ENCODE results near the gene EDC3.
A peak's percentile ranks its signal among the peaks of the same experiment; 100 is the strongest.

Gene EDC3

DNA sequence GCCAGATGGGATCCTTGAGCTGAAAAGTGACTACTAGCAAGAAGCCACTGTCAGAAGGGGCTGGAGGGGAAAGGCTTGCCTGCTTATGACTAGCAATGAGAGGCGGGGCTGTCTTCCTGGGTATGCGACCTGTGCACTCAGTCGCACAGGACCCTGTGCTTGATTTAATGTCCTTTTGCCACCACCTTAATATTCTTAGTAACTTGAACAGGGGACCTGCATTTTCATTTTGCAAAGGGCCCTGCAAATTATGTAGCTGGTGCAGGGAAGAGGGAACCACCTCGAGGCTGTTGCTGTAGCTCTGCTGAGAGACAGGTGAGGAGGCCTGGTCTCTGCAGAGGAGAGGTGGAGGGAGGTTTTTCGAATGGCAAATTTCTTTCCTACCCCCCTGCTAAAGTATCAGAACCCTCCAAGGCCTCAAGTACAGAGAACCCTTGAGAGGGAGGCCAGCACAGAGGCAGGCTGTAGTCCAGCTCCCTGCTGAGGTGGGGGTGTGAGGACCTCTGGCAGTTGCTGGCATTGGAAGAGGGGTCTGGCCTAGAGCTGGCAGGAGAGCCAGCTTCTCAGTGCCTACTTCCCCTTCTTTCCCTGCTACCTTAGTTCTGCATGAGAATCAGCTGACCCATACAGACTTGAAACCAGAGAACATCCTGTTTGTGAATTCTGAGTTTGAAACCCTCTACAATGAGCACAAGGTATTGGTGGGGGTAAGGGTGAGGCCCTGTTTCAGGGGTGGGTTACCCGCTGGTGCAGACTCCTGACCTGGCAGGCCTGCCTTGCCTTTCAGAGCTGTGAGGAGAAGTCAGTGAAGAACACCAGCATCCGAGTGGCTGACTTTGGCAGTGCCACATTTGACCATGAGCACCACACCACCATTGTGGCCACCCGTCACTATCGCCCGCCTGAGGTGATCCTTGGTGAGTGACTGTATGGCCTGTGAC lies 68.8 kb downstream of the EDC3 start:
- FAIRE-seq, result no peak
- DNase-seq (ENCODE audit: low spot score), result no peak

DNA sequence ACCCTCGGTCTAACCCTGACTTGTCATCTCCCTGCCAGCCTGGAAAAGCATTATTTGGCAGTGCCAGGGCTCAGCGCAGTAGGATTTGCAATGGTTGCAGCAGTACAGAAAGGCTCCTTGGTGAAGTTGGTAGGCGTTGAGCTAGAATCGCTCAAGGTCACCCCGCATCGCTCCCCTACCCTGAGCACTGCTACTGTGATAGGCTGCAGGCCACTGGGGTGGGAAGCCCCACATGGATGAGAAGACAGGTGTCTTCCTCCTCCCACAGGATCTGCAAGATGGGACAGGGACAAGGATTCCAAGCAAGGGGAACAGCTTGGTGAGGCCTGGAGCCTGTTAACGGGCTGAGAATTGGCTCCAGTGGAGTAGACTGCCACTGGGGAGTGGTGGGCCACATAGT lies 69.5 kb downstream of the EDC3 start:
- no peak for FAIRE-seq
- no peak for DNase-seq (ENCODE audit: low spot score)

DNA sequence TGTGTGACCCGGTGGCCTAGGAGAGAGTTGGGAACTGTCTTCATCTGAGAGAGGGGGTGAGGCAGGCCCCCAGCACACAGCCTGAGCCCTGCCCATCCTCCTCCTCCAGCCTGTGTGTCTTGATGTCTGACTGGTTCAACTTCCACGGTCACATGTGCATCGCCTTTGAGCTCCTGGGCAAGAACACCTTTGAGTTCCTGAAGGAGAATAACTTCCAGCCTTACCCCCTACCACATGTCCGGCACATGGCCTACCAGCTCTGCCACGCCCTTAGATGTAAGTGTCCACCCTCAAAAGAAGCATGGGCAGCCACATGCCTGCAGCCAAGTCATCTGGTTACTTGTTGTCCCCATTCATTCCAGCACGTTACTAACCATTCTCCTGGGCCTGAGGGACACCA lies 70.1 kb downstream of the EDC3 start:
- DNase-seq (ENCODE audit: low spot score), result no peak
- FAIRE-seq, result no peak

DNA sequence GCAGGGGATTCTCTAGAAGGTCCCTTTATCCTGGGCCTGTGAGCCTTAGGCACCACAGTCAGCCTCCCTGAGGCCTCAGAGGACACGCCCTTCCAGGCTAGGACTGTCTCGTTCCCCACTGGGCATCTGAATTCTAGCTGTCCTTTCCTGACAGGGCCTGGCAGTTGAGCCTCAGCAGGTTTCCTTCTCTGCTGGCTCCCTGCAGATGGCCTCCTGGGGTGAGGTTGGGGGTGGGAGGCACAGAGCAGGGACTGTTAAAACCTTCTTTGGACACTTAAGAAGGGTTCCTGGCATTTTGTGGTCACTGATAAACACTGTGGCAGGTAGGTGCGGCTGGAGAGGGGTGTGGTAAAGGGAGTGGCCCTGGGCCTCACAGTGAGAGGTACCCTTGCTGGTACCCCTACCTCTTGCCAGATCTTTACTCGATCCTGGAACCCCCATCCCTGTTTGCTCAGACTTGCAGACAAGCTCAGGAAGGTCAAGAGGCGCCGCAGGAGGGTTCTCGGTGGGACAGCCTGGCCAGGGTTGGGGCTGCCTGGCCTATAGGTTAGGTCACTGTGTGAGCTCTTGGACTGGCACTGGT lies 71.7 kb downstream of the EDC3 start:
- FAIRE-seq (no peak), DNase-seq (ENCODE audit: low spot score) (no peak)

DNA sequence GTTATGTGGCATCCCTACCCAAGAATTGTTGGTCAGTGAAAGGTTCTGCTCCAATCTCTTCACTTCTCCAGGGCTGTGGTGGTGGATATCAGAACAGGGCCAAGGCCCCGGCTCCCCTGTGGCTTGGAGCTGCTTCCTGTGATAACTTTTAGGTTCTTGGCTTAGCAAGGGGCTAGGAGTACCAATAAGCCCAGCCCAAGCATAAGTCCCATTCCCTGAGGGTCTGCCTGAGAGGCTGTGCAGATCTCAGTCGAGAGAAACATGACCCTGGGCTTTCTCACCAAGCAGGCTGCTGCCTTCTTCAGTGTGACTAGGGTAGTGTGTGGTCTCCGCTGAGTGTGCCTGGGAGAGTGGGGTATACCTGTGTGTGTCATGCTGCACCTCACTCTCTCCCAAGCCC lies 73.1 kb downstream of the EDC3 start:
- DNase-seq (ENCODE audit: low spot score) (no peak), FAIRE-seq (no peak)

DNA sequence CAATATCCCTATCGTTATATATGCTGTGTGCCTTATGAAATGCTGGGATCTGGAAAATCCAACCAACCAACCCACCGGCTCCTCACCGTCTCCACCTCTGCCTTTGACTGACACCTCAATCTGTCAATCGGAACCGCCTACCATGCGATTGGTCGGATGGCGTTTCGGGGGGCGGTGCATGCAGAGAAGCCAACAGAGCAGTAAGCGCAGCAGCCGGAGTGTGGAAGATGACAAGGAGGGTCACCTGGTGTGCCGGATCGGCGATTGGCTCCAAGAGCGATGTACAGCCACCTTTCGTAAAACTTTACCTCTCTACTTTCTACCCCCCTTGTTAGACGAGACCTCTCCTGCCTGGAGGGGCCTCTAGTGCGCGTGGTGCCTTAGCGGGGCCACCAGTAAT lies 73.9 kb downstream of the EDC3 start:
- FAIRE-seq, result no peak
- no peak for DNase-seq (ENCODE audit: low spot score)

DNA sequence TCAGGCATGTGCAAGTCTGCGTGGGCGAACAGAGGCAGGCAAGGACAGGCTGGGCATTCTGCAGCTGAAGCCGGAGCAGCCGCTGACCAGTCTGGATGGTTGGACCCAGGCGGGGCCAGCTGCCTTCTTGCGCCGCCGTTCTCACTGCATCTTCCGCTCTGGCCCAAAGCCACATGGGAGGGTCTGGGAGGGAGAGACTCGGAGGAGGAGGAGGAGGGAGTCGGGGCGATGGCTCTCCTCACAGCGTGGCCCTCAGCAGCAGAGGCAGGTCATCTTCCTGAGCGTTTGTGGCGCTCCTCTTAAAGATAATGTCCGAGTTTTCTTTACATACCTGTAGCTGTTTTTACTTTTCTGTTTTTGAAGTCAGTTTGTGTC lies 74.3 kb downstream of the EDC3 start:
- DNase-seq (ENCODE audit: low spot score), result no peak
- FAIRE-seq, result no peak

DNA sequence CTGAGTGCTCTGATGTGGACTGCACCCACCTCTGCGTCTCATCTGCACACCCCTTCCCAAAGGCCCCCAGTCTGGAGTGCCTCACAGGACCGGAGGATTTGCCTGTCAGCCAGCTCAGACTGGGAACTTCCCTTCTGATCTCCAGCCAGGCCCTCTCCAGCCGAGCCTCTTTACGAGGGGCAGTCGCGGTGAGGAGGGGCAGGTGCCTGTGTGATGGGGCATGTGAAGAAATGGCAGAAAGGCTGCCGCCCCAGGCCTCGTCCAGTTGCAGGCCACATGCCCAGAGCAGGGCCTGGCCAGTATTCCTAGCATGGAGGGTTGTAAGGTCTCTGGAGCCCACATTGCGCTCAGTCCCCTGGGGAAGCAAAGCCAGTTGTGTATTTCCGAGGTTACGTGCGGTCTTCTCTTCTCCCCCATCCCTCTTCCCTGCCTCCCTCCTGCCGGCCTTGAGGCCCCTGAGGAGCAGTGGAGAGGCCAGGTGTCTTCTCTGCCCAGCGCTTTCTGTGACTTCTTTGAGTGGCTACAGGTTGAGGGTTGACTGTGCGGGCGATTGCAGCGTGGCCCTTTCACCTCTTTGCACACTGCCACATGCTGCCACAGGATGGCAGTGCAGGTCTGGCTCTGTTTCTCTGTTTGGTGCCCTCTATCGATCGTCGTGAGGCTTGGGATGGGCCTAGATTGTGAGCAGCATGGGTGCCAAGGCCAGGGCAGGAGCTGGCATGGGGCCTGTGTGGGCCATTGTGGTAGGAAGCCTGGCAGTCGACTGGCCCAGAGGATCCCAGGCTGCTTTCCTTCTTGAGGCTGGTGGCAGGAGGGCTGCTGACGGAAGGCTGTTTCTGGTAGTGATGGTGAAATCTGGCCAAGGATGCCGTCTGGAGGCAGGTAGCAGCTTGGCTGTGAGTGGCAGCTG lies 74.9 kb downstream of the EDC3 start:
- FAIRE-seq (no peak), DNase-seq (ENCODE audit: low spot score) (peak; percentile 68)

DNA sequence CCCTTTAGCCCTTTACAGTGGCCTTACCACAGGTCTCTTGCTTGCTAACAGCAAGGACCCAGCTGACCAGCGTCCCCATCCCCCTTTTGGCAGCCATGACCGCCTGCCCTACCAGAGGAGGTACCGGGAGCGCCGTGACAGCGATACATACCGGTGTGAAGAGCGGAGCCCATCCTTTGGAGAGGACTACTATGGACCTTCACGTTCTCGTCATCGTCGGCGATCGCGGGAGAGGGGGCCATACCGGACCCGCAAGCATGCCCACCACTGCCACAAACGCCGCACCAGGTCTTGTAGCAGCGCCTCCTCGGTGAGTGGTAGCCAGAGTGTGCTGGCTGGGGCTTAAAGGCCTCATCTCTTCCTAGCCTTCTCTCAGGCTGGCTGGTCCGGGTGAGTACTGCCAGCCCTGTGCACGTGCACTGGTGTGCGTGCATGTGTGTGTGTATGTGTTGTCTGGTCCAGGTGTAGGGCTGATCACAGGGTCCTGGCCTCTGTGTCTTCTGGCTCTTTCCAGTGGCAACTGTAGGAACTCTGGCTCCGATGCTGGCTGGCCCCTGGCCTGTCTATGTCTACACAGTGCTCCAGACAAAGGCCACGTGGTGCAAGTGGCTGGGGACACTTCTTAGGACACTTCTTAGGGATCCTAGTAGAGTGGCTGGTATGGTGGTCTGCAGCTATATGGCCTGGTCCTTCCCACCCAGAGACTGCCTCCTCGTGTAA lies 75.7 kb downstream of the EDC3 start:
- DNase-seq (ENCODE audit: low spot score), result no peak

DNA sequence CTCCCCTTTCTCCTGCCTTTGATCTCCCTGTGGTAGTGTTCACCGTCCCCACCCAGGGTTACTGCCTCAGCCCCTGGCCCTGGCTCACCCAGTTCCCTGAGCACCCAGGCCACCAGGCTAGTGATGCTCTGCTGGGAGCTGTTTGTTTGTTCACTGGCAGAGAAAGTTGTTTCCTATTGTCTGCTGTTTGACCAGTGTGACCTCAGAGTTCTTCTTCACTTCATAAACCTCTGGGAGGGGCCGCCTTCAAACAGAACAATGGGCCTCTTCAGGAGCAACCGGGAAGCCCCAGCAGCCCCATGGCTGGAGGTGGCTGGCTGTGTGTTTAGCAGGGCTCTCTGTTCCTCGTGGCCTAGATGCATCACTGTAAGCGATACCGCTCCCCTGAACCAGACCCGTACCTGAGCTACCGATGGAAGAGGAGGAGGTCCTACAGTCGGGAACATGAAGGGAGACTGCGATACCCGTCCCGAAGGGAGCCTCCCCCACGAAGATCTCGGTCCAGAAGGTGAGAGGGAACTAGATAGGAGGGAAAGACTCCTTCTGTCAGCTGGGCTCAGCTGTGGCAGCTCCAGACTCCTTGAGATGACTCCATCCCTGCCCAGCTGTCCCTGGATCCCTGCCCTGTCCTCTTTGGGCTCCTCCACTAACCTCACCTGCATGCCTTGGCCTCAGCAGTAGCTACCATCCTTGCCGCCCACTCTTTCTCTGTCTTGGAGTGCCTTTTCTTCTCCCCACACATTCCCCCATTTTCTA lies 76.8 kb downstream of the EDC3 start:
- FAIRE-seq (no peak), DNase-seq (ENCODE audit: low spot score) (no peak)

More for the DNA sequence above, 75.7 kb downstream of the EDC3 start:
- no peak for FAIRE-seq

DNA sequence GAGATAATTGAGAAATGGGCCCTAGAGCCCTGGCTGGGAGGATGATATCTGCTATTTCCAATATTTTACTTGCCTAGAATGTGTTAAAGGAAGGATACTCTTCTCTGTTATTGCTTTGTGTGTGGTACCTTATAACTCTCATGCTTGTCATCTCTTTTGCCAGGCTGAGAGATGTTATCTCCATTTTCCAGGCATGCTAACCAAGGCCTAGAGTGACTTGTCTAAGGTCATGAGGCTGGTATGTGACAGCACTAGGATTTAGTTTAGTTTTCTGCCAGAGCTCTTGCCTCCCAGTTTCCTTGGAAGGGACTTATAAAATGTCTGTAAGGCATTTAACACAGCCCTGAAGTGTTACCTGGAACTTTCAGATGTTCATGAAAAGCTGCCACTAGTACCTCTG lies 78.8 kb downstream of the EDC3 start:
- FAIRE-seq, result no peak

DNA sequence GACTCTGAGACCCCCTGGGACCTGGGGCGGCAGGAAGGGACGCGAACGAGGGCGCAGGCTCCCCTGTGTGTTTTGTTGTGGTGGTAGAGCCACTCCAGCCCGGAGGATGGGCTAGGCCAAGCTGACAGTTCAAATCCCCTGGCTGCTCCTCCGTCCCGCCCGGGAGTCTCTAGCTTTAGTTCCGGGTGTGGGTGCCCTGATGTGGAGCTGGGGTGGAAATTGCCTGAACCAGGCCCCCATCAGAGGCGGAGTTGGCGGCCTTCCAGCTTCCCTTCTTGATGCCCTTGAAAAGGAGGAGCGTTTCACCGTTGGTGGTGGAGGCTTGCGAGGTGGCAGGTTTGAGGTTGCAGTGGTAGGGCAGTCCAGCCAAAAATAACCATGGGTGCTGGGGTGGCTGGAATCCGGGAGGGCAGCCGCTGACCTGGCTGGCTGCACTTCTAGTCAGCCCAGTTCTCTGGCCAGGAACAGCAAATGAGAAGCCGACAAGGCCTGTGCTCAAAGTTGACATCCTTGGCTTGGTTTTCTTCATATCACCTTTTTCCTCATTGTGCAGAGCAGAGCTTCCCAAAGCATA lies 79.4 kb downstream of the EDC3 start:
- no peak for FAIRE-seq
- DNase-seq (ENCODE audit: low spot score), result peak; percentile 62

More for the DNA sequence above, 78.8 kb downstream of the EDC3 start:
- DNase-seq (ENCODE audit: low spot score), result no peak

DNA sequence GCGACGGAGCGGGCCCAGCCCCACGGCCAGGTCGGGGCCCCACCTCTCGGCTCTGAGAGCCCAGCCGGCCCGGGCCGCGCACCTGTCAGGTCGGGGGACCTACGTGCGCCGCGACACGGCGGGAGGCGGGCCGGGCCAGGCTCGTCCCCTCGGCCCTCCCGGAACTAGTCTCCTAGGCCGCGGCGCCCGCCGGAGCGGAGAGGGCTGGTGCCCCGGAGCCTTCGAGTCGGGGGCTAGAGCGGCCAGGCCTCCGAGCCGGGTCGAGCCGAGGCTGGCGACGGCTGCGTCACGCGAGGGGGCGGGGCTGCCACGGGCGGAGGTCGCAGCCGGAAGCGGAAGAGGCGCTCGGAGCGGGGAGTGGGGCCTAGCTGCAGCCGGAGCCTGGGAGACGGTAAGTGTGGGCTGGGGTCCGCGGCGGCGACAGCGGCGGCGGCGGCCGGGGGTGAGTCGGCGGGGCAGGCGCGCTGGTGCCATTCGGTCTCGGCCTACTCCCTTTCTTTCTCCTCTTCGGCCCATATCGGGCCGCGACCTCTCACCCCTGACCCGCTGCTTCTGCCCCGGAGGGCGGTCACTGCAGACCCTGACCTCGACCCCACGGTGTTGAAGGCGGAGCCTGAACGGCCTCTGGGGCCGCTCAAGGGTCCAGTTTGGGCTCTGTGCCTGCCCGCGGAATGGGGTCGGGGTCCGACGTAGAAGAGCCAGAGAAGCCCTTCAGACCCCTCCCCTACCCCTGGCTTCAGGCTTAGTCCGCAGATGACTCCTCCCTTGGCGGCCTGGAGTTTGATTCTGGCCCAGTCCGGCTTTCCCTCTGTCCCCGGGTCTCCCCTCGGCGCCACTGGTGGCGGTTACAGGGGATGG lies 80.1 kb downstream of the EDC3 start, which contains the start of gene CLK3:
CLK3 (plus strand) TSS at position 329 of the 858 bp plus-strand sequence. CDS start 3,361 bp downstream, outside the sequence.
- FAIRE-seq, result no peak
- peak; percentile 79 for DNase-seq (ENCODE audit: low spot score)

DNA sequence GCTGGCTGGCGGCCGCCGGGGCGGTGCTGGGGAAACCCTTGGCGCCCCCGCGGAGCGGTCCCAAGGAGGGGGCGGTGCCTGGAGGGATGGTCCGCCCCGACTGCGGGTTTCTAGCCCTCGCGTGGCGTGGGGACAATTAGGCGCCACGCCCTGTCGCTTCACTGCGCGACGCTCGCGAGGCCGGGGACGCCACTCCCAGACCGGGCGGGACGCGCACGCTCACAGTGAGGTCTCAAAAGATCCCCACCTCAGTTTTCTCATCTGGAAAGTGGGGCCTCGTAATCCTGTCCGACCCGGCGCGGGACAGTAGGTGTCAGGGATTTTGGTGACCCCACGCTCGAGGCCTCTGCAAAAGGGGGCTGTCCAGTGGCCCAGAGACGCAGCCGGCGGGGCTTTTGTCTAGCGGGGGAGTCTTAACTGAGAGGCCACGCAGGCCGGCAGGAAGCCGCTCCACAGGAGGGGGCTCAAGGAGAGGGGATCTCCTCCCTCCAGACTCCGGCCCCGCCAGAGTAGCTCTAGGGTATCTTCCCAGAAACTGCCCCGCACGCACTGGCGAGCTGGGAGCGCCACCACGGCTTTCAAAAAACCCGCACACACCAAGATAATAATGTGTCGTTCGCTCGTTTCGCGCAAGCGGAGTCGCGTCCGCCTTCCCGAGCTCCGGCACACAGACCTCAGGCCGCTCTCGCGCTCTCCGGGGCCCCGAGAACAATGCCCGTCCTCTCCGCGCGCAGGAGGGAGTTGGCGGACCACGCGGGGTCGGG lies 80.9 kb downstream of the EDC3 start:
- DNase-seq (ENCODE audit: low spot score) (peak; percentile 49), FAIRE-seq (no peak)

DNA sequence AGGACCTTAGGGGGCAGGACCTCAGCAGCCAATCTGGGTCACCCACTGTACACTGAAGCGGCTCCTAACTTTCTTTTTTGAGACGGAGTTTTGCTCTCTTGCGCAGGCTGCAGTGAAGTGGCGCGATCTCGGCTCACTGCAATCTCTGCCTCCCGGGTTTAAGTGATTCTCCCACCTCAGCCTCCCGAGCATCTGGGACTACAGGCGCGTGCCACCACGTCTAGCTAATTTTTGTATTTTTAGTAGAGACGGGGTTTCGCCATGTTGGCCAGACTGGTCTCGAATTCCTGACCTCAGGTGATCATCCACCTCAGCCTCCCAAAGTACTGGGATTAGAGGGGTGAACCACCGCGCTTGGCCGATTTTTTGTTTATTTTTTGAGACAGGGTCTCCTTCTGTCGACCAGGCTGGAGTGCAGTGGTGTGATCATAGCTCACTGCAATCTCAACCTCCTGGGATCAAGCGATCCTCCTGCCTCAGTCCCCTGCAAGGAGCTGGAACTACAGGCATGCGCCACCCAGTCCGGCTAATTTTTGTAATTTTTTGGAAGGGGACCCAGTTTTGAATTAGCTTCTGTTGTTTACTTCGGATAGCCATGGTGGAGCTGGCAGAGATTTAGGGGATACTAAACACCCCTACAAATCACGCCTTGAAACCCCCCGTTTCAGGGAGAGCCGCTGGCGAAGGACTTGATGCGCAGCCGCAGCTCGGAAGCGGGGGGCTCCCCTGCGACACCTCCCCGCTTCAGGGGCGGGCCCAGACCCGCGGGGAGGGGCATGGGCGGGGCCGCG lies 81.7 kb downstream of the EDC3 start:
- no peak for DNase-seq (ENCODE audit: low spot score)
- no peak for FAIRE-seq

DNA sequence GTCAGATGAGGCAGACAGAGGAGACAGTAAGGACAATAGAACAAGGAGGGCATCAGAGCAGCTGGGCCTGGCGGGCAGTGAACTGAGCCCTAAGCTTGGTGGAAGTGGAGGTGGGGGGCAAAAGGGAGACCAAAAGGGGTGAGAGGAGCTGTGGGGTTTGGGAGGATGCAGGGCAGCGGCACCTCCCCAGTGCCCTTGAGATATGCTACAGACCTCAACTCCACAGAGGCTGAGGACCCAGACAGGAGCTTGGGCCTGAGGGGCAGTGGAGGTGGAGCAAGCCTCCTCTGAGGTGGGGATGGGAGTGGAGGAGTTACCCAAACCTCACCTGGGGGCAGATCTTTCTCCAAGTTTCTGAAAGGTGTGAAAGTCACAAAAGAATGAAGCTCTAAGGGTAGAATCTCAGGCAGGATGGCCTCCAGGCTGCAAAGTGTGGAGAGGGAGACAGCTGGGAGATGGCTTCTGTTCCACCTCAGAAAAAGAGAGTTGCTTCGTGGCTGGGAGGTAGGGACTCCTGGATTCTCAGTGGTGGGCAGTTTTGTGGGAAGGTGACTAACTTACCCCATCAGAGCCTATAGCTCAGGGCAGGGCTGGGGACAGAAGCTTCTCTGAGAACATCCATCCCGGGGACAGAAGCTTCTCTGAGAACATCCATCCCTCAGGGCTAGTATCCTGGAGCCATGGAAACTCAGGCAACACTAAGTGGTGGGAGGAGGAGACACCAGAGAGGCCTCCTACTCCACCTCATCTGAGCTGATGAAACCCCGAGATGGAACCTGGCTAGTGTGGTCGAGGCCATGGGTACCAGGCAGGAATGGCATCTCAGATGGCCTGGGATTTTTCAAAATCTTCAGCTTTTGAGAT lies 82.5 kb downstream of the EDC3 start:
- DNase-seq (ENCODE audit: low spot score), result no peak
- no peak for FAIRE-seq

DNA sequence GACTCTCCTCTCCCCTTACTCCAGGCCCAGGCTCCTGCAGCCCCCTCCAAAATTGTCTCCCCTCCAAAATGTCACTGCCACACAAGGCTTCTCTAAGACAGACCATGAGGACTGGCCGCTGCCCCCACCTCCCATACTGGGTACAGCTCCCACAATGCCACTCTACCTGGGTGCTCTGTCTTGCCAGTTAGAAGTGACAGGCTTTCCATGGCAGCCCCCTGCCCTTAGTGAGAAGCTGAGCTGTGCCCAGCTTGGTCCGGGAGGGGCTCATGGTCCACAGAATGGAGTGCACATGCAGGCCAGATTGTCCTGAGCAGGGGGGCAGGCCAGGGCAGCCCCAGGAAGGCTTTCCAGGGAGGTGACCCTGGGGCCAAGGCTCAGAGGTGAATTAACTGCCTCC lies 83.1 kb downstream of the EDC3 start:
- FAIRE-seq (no peak), DNase-seq (ENCODE audit: low spot score) (no peak)
